K562 (cell line): ENCODE data around the gene EPC2. TPM values are rescaled to one million over a fixed set of nuclear protein-coding genes. Genes with fewer than 3 reads are reported as not detected.

Source experiments
- BCOR ChIP-seq: fragments of 450-650 bp; IDR thresholded peaks from 2 replicates; pipeline ENCODE4 v1.6.1; 2016
- BRCA1 ChIP-seq, 2 experiments: fragments of 450-650 bp in 1 of 2; sonication (generic) in 1 of 2; formaldehyde crosslinking in 1 of 2; IDR thresholded peaks; 2 replicates each; pipeline versions ENCODE4 v1.5.0 to v1.6.1; 2017 to 2020; ENCODE audit warnings: mild to moderate bottlenecking in 1 of 2, missing genetic modification reagents in 1 of 2
- CCNT2 ChIP-seq: IDR thresholded peaks from 2 replicates; pipeline ENCODE4 v1.6.1; 2011; ENCODE audit warnings: borderline replicate concordance, low read depth, mild to moderate bottlenecking, moderate library complexity, mixed read lengths, low read length; ENCODE audit not compliant: insufficient read length; ENCODE audit errors: extremely low read depth
- HDAC8 ChIP-seq: fragments of 450-650 bp; IDR thresholded peaks from 2 replicates; pipeline ENCODE4 v1.6.1; 2016; ENCODE audit warnings: mild to moderate bottlenecking, missing genetic modification characterization, moderate library complexity, missing compliant biosample characterization
- ILK ChIP-seq: fragments of 450-650 bp; IDR thresholded peaks from 2 replicates; pipeline ENCODE4 v1.6.1; 2016; ENCODE audit warnings: missing genetic modification characterization, low read depth, mild to moderate bottlenecking, missing compliant biosample characterization, moderate library complexity, borderline replicate concordance
- L3MBTL2 ChIP-seq: fragments of 450-650 bp; IDR thresholded peaks from 2 replicates; pipeline ENCODE4 v1.6.1; 2016; ENCODE audit warnings: mild to moderate bottlenecking, moderate library complexity
- MAFF ChIP-seq: IDR thresholded peaks from 2 replicates; pipeline ENCODE4 v1.6.1; 2012; ENCODE audit warnings: low read length, improper control_type of control experiment
- MECOM ChIP-seq: fragments of 250-450 bp; sonication (Bioruptor Pico); IDR thresholded peaks from 2 replicates; pipeline ENCODE4 v1.8.0; 2022; ENCODE audit warnings: inconsistent platforms
- NFYB ChIP-seq: IDR thresholded peaks from 2 replicates; pipeline ENCODE4 v1.6.1; 2011; ENCODE audit warnings: mild to moderate bottlenecking, moderate library complexity; ENCODE audit not compliant: insufficient read length; ENCODE audit errors: extremely low read depth
- SAP30 ChIP-seq: fragments of 200-600 bp; sonication (generic); IDR thresholded peaks from 2 replicates; pipeline ENCODE4 v1.6.1; 2012; ENCODE audit warnings: borderline replicate concordance, low read depth, mild to moderate bottlenecking, moderate library complexity, low read length, control low read depth, inconsistent platforms; ENCODE audit not compliant: insufficient read depth, poor library complexity, severe bottlenecking
- SRSF7 ChIP-seq: fragments of 200-400 bp; formaldehyde crosslinking; optimal IDR thresholded peaks from 2 replicates; pipeline ENCODE3; 2017; ENCODE audit warnings: mild to moderate bottlenecking, low read depth, low read length
- TCF7L2 ChIP-seq: fragments of 150-350 bp; IDR thresholded peaks from 2 replicates; pipeline ENCODE4 v1.6.1; 2016; ENCODE audit warnings: low read depth, mild to moderate bottlenecking, low read length, moderate library complexity
- TSC22D4 ChIP-seq: fragments of 450-650 bp; IDR thresholded peaks from 2 replicates; pipeline ENCODE4 v1.6.1; 2016; ENCODE audit warnings: missing genetic modification characterization, missing biosample characterization, control low read depth
- XRCC5 ChIP-seq: fragments of 200-400 bp; formaldehyde crosslinking; IDR thresholded peaks from 2 replicates; pipeline ENCODE4 v1.6.1; 2017; ENCODE audit warnings: low read depth, mild to moderate bottlenecking, low read length
- ZNF408 ChIP-seq: fragments of 250-450 bp; sonication (Bioruptor Pico); IDR thresholded peaks from 2 replicates; pipeline ENCODE4 v1.4.0; 2020; ENCODE audit warnings: low read depth, mild to moderate bottlenecking, moderate library complexity
- ZNF41 ChIP-seq: fragments of 250-450 bp; sonication (Bioruptor Pico); conservative IDR thresholded peaks from 2 replicates; pipeline ENCODE4 v1.4.0; 2020; ENCODE audit warnings: mild to moderate bottlenecking
- ZNF431 ChIP-seq: sonication (generic); formaldehyde crosslinking; IDR thresholded peaks from 2 replicates; pipeline ENCODE4 v1.8.0; 2022; ENCODE audit warnings: mild to moderate bottlenecking, missing genetic modification reagents
- ZNF644 ChIP-seq: fragments of 200-800 bp; sonication (Bioruptor generic); IDR thresholded peaks from 2 replicates; pipeline ENCODE4 v1.6.1; 2016; ENCODE audit warnings: low read depth, missing genetic modification characterization, missing compliant biosample characterization
- polyA plus RNA-seq, 8 experiments: library from polyadenylated mRNA; depleted of rRNA in 4 of 8; stranded (reverse) in 5 of 8; unstranded in 3 of 8; fragments of >200 nt; fragmentation: Nextera tagmentation in 2 of 8; fragmentation: Illumina TruSeq in 1 of 8; extraction: Ambion mirVana in 2 of 8; extraction: Trizol in 1 of 8; gene quantifications; 2 replicates each; pipeline versions ENCODE4 v1.2.1 to v1.2.3, GENCODE V29; 2011 to 2014; ENCODE audit warnings: inconsistent platforms in 1 of 8, missing spikeins in 1 of 8
- total RNA-seq, 7 experiments: library from RNA; depleted of rRNA in 6 of 7; stranded (reverse); fragments of >200 nt in 6 of 7; fragmentation: Illumina TruSeq in 2 of 7; extraction: Trizol in 2 of 7; gene quantifications; 2 replicates each; pipeline versions ENCODE4 v1.2.1 to v1.2.3, GENCODE V29; 2011 to 2021; ENCODE audit warnings: low replicate concordance in 1 of 7
- TF ChIP-seq, protein P1 (sequence below): fragments of 250-450 bp; sonication (Bioruptor Pico); IDR thresholded peaks from 2 replicates; pipeline ENCODE4 v1.5.0; 2021
- TF ChIP-seq, protein P2 (sequence below): IDR thresholded peaks from 2 replicates; pipeline ENCODE4 v1.6.1; 2016; ENCODE audit warnings: missing genetic modification characterization, missing compliant biosample characterization
- TF ChIP-seq, protein P3 (sequence below): fragments of 200-800 bp; sonication (Bioruptor generic); IDR thresholded peaks from 2 replicates; pipeline ENCODE4 v1.6.1; 2017; ENCODE audit warnings: missing genetic modification characterization, missing compliant biosample characterization
- TF ChIP-seq, protein P4 (sequence below), 2 experiments: fragments of 450-650 bp; conservative IDR thresholded peaks; 2 replicates each; pipeline ENCODE4 v1.6.1; 2017; ENCODE audit warnings: mild to moderate bottlenecking in 2 of 2, moderate library complexity in 2 of 2

EPC2 gene
- total and polyA plus RNA-seq, 9 of the 15 experiments (the other 6 are each of a cell fraction or from before 2014, with no cell fraction given): 7.0 to 35.8 (median 29.1) TPM

DNA sequence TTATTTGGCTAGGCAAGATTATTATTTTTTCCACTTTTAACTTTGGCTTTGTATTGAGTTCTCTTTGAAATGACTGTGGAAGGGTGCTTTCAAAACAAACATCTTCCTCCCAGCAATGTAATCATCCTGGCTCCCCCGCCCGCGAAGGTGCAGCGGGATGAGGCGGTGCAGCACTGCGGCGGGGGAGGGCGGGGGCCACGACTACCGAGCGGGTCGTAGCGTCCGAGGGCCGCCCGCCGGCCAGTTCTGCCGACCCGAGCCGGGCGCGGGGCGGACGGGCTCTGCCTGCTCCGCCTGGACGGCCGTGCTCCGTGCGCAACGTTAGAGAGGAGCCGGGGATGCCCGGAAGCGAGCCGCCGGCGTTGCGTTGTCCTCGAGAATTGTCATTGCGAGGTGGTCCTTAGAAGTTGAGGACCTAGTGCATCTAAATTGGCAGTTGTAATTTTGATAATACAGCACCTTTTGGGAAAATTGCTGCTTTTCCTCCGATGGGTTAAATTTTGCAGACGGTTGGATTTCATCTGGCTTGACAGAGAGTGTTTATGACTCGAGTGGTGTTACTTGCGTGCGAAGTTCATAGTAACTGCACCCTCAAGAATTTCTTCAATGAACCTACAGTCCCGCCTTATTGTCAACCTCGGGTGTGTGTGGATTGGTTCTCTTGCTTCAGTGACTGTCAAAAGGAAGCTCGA is 1.1 kb downstream of the EPC2 start (continued):
- TF ChIP-seq, protein P1, sequence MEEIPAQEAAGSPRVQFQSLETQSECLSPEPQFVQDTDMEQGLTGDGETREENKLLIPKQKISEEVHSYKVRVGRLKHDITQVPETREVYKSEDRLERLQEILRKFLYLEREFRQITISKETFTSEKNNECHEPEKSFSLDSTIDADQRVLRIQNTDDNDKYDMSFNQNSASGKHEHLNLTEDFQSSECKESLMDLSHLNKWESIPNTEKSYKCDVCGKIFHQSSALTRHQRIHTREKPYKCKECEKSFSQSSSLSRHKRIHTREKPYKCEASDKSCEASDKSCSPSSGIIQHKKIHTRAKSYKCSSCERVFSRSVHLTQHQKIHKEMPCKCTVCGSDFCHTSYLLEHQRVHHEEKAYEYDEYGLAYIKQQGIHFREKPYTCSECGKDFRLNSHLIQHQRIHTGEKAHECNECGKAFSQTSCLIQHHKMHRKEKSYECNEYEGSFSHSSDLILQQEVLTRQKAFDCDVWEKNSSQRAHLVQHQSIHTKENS (CRISPR knock-in tag): no peak
- TF ChIP-seq CCNT2: peak; percentile 45
- no peak for TF ChIP-seq SRSF7
- no peak for TF ChIP-seq ZNF41
- TF ChIP-seq, protein P2, sequence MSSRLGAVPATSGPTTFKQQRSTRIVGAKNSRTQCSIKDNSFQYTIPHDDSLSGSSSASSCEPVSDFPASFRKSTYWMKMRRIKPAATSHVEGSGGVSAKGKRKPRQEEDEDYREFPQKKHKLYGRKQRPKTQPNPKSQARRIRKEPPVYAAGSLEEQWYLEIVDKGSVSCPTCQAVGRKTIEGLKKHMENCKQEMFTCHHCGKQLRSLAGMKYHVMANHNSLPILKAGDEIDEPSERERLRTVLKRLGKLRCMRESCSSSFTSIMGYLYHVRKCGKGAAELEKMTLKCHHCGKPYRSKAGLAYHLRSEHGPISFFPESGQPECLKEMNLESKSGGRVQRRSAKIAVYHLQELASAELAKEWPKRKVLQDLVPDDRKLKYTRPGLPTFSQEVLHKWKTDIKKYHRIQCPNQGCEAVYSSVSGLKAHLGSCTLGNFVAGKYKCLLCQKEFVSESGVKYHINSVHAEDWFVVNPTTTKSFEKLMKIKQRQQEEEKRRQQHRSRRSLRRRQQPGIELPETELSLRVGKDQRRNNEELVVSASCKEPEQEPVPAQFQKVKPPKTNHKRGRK (tag): peak; percentile 36; the same call in 1 of the 2 replicates
- TF ChIP-seq ZNF431 (CRISPR knock-in tag): no peak
- TF ChIP-seq ZNF408 (CRISPR knock-in tag): no peak
- peak; percentile 59 for TF ChIP-seq NFYB
- peak; percentile 54; the same call in 1 of the 2 replicates for TF ChIP-seq L3MBTL2
- TF ChIP-seq TCF7L2: no peak
- TF ChIP-seq XRCC5: peak; percentile 12; the same call in 1 of the 2 replicates
- peak; percentile 67 for TF ChIP-seq SAP30
- TF ChIP-seq MECOM (CRISPR knock-in tag): no peak
- TF ChIP-seq, protein P3, sequence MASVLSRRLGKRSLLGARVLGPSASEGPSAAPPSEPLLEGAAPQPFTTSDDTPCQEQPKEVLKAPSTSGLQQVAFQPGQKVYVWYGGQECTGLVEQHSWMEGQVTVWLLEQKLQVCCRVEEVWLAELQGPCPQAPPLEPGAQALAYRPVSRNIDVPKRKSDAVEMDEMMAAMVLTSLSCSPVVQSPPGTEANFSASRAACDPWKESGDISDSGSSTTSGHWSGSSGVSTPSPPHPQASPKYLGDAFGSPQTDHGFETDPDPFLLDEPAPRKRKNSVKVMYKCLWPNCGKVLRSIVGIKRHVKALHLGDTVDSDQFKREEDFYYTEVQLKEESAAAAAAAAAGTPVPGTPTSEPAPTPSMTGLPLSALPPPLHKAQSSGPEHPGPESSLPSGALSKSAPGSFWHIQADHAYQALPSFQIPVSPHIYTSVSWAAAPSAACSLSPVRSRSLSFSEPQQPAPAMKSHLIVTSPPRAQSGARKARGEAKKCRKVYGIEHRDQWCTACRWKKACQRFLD (CRISPR knock-in tag): no peak
- no peak for TF ChIP-seq TSC22D4 (tag)
- TF ChIP-seq HDAC8: no peak
- TF ChIP-seq ZNF644: 0 out of 2 replicates have a peak, but pooled peaks have one; percentile 39
- no peak for TF ChIP-seq ILK (tag)
- TF ChIP-seq, protein P4, sequence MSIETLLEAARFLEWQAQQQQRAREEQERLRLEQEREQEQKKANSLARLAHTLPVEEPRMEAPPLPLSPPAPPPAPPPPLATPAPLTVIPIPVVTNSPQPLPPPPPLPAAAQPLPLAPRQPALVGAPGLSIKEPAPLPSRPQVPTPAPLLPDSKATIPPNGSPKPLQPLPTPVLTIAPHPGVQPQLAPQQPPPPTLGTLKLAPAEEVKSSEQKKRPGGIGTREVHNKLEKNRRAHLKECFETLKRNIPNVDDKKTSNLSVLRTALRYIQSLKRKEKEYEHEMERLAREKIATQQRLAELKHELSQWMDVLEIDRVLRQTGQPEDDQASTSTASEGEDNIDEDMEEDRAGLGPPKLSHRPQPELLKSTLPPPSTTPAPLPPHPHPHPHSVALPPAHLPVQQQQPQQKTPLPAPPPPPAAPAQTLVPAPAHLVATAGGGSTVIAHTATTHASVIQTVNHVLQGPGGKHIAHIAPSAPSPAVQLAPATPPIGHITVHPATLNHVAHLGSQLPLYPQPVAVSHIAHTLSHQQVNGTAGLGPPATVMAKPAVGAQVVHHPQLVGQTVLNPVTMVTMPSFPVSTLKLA (conservative IDR thresholded peaks at IDR 0.05): peak in 1 of 2 experiments; percentile 16; a peak in 2 of 4 replicates
- TF ChIP-seq BCOR: no peak
- TF ChIP-seq BRCA1 (IDR thresholded peaks at IDR 0.05): no peak
- TF ChIP-seq BRCA1 (CRISPR knock-in tag; IDR thresholded peaks at IDR 0.05): no peak
- TF ChIP-seq MAFF: no peak
